GM12891 (cell line): ENCODE data around the gene CAPS.

Source experiments
- DNase-seq: peaks from one replicate; pipeline ENCODE4 v3.0.0; 2011; ENCODE audit warnings: low spot score; ENCODE audit not compliant: insufficient read length
- FAIRE-seq: peaks from 2 replicates; lab custom pipeline; 2011; peaks lifted over from hg19 to GRCh38; lab: Jason Lieb, UNC
- PAX5 ChIP-seq: IDR thresholded peaks from 2 replicates; pipeline ENCODE4 v1.6.1; 2011; ENCODE audit warnings: low read length, moderate library complexity, mild to moderate bottlenecking; ENCODE audit not compliant: insufficient read depth, severe bottlenecking
- POLR2A ChIP-seq: IDR thresholded peaks from 2 replicates; pipeline ENCODE4 v1.6.1; 2011; ENCODE audit warnings: low read depth, low read length, control low read depth
- POLR2AphosphoS5 ChIP-seq: IDR thresholded peaks from 2 replicates; pipeline ENCODE4 v1.6.1; 2011; ENCODE audit warnings: low read depth, low read length, control low read depth
- POU2F2 ChIP-seq: IDR thresholded peaks from 2 replicates; pipeline ENCODE4 v1.6.1; 2011; ENCODE audit warnings: low read depth, mild to moderate bottlenecking, control low read depth, low read length, moderate library complexity
- SPI1 ChIP-seq: IDR thresholded peaks from 2 replicates; pipeline ENCODE4 v1.6.1; 2011; ENCODE audit warnings: low read depth, low read length, control low read depth
- TAF1 ChIP-seq: IDR thresholded peaks from 2 replicates; pipeline ENCODE4 v1.6.1; 2011; ENCODE audit warnings: low read depth, low read length, control low read depth

Gene CAPS

DNA sequence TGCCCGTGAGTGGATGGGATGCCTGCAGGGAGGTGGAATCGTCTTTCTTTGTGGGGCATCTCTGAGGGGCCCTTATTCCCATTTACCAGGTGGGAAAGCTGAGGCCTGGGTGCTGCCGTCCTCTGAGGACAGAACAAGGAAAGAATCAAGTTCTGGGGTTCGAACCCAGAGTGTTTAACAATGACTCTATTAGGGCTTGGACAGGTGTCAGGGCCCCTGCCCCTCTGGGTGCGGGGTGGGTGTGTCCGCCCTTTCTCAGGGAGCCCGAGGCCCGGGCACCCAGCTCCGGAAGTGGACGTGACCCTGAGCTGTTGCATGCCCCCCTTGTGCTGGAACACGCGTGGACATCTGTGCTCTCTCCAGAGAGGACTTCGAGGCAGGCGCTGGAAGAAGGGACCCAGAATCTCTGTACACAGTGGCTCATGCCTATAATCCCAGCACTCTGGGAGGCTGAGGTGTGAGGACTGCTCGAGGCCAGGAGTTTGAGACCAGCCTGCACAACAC, 21.2 kb upstream of the CAPS start:
- FAIRE-seq (no peak), DNase-seq (no peak)
- 0 out of 2 replicates have a peak, but pooled peaks have one; percentile 28 for TF ChIP-seq POLR2A
- TF ChIP-seq SPI1, result no peak

DNA sequence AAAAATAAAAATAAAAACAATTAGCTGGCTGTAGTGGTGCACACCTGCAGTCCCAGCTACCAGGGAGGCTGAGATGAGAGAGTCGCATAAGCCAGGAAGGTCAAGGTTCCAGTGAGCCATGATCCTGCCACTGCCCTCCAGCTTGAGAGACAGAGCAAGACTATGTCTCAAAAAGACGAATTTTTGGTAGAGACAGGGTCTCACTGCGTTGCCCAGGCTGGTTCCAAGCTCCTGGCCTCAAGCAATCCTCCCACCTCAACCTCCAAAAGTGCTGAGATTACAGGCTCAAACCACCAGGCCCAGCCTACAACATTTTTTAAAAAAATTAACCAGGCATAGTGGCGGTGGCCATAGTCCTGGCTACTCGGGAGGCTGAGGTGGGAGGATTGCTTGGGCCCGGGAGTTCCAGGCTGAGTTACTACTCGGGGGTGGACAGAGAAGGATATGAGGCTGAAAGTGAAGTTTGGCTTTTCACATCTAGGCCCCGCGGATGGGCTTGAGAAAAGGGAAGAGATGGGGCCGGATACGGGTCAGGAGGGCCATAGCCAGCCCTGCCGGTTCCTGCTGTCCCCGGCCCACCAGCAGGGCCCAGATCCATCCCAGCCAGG, 20.7 kb upstream of the CAPS start:
- TF ChIP-seq TAF1, result no peak
- TF ChIP-seq PAX5, result no peak
- TF ChIP-seq POLR2AphosphoS5, result peak; percentile 32; the same call in 1 of the 2 replicates
- no peak for FAIRE-seq
- no peak for DNase-seq

DNA sequence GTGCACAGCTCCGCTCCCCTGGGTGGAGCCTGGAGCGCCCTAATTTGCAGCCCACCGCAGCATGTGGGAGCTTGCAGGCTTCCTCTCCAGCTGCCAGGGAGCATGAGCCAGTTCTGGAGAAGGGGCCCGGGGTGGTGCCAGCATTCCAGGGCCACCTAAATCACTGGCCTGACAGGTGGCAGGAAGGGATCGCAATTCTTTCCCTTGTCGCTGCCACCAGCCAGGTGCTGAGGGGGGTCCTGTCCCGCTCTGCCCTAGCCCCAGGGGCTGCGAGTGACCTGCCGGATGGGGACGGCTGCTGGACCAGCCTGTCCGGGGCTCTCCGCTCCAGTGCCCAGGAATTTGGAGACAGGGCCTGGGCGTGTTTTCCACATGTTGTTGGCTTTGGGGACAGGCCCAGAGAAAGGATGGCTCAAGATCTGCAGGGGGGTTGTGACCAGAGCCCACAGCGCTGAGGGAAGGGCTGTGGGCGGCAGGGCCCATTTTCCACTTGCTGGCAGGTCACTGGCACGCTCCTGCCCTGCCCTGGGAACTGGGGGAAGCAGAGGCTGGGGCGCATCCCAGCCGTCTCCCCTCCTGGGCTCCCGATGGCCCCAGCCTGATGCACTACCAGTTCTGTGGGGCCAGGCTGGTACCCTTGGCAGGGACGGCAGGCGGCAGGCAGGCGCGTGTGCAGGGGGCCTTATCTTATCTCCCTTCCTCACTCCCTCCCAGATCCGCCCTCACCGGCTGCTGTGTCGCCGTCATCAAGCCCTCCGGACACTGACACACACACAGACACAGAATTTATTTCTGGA, 19.9 kb upstream of the CAPS start:
- DNase-seq (no peak), FAIRE-seq (no peak)
- peak; percentile 44; the same call in 1 of the 2 replicates for TF ChIP-seq POLR2A
- TF ChIP-seq PAX5, result no peak
- no peak for TF ChIP-seq POU2F2
- TF ChIP-seq SPI1, result no peak
- peak; percentile 52; the same call in 1 of the 2 replicates for TF ChIP-seq POLR2AphosphoS5
- TF ChIP-seq TAF1, result no peak

DNA sequence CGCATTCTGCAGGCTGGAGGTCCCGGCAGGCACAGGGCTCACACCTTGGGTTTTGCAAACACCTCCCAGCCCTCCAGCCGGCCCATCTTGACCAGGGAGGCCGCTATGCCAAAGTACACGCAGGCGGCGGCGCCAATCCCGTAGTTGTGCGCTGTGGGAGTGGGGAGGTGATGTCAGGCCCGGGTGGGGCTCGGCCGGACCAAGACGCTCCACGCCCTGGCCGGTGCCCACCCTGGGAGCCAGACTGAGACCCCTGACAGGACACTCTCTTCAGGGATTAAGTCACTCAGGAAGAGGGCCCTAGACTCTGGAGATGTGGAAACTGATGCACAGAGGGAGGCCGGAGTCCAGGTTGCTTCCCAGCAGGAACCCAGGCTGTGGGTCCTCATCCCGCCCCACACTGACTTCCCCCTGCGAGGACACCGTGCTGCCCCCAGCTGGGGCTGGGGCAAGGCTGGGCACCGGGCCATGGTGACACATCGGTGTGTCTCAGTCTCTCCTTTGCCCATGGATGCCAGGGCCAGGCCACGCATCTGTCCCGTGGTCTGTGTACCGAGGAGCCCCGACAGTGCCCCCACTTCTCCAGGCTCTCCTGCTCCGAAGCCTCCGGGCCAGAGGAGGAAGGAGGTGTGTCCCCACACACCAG, 19.2 kb upstream of the CAPS start:
- DNase-seq (no peak), FAIRE-seq (no peak)
- TF ChIP-seq POLR2A, result no peak
- TF ChIP-seq PAX5, result no peak
- TF ChIP-seq POU2F2, result no peak
- no peak for TF ChIP-seq POLR2AphosphoS5

DNA sequence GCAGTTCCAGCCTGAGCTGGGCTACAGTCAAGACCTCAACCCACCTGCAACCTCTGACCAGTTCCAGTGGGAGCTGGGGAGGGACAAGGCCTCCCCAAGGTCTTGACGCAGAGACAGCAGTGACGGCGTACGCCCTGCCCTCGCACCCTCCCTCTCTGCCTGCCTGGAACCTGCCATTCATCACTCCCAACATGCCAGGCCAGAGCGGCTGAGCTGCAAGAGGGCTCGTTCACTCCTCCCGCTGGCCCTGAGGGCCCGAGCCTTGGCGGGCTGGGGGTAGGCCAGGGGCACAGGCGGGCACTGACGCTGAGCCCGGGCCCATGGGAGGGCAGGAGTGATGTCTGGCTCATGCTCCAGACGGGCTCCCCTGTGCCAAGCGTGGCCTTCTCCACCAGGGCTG, 18.6 kb upstream of the CAPS start:
- DNase-seq (no peak), FAIRE-seq (no peak)
- TF ChIP-seq TAF1 (no peak), POLR2AphosphoS5 (0 out of 2 replicates have a peak, but pooled peaks have one; percentile 37), SPI1 (no peak)

DNA sequence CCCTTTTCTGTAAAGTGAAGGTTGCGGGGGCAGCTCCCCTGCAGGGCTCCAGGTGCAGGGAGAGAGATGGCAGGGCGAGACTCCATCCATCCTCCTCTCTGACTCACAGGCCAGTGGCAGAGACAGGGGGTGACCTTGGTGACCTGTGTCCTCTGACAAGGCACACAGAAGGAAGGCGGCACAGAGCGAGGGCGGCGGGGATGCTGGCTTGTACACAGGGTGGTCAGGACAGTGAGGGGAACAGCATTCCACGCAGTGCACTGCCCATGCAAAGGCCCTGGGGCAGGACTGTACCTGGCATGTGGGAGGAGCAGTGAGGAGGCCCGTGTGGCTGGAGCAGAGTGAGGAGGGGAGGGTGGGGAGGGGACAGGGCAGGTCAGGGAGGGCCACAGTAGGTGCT, 18.2 kb upstream of the CAPS start:
- DNase-seq (no peak), FAIRE-seq (no peak)
- TF ChIP-seq TAF1, result no peak
- TF ChIP-seq PAX5, result no peak
- no peak for TF ChIP-seq SPI1
- no peak for TF ChIP-seq POLR2AphosphoS5
- TF ChIP-seq POLR2A, result no peak
- TF ChIP-seq POU2F2, result no peak

DNA sequence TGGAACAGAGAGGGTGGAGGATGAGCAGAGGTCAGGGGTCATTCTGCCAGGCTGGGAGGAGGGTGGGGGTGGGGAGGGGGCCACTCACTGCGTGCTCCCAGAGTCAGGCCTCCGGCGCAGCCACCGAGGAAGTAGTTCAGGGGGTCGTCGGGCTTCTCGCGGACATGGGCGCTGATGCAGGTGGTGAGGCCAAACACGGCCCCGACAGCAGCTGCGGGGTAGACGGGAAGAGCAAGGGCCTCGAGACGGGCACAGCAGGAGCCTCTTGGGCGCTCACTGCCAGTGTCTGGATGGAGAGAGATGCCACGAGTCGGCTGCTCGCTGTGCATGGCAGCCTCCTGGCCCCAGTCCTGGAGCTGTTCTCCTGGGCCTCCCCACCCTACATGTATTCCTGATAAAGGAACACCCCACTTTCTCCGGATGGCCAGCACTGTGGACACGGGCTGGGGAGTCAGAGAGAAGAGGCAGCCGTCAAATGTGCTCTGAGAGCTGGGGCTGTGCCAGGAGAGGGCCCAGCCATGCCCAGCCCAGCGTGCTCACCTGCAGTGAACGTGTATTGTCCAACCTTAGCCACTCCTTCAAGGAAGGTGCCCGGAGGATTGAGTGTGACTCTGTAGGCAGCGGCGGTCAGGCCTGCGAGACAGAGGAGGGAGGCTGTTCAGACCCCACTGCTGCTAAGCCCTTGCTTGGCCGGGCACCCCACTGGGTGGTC, 17.5 kb upstream of the CAPS start:
- FAIRE-seq, result no peak
- TF ChIP-seq POLR2A (peak; percentile 11; the same call in 1 of the 2 replicates), TAF1 (no peak), POLR2AphosphoS5 (0 out of 2 replicates have a peak, but pooled peaks have one; percentile 29)
- DNase-seq, result no peak

DNA sequence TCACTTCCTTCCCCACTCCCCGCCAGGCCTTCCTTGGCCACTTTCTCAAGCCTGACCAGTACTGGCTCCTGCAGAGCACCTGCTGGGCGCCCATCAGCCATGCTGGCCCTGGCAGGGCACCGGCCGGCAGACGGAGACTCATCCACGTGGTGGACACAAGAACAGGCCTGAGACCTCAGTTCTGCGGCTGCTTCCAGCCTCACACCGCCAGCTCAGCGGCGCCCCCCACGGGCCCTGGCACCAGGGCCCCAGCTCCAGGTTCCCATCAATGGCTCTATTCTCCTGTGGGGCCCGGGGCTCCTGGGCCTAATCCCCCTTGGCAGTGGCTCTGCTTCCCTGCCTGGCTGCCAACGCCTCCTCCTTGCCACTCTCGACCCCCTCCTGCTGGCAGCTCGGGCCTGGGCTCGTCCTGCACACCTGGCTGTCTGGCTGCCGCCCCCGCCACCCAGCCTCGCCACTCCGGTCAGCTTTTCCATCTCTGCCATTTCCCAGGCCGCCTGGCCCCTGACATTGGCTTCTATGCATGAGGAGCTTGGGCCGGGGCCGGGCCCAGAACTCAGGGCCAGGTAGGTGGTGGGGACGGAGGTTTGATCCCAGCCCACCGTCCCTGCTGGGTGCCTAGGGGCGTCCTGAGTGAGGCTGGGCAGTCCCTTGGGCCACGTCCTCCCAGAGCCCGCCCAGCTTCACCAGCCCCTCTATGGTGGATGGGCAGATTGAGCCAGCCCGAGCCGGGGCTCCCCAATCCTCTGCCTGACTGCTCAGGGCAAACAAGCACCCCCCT, 16.7 kb upstream of the CAPS start:
- FAIRE-seq (no peak), DNase-seq (no peak)
- TF ChIP-seq TAF1 (no peak), SPI1 (no peak), POLR2AphosphoS5 (no peak), POLR2A (no peak), POU2F2 (no peak), PAX5 (no peak)
